ENCODE measurements around the gene ATP2C2.
"Not testable (repeated sequence)": the region's sequence is repeated elsewhere in the genome, so short reads cannot be mapped to it uniquely, and the experiment has no call there.

GRCh38 chr16:84403435-84403834 lies 35.1 kb downstream of the ATP2C2 start:
- not testable (repeated sequence) for TF ChIP-seq CTCF (conservative IDR thresholded peaks at IDR 0.05; ENCODE audit: low read depth in 2 of 2); EZH2 (IDR thresholded peaks at IDR 0.05; ENCODE audit: low read depth, unreplicated experiment); CREB1 (CRISPR knock-in tag; IDR thresholded peaks at IDR 0.05; ENCODE audit: low read depth); ZNF114 (CRISPR knock-in tag; IDR thresholded peaks at IDR 0.05); POLR2AphosphoS5 (IDR thresholded peaks at IDR 0.05; ENCODE audit: low read depth); REST (IDR thresholded peaks at IDR 0.05; ENCODE audit: unreplicated experiment); ZNF462 (CRISPR knock-in tag; IDR thresholded peaks at IDR 0.05); ETS1 (IDR thresholded peaks at IDR 0.05)
